AG04449 (cell line): Measurements from ENCODE around the gene PLAAT5.

ENCODE experiments used
- CTCF ChIA-PET: fragments of 350-600 bp; formaldehyde crosslinking; extraction: SDS; loops from one replicate; lab custom pipeline; 2021; ENCODE audit warnings: antibody characterized with exemption; lab: Yijun Ruan, JAX
- POLR2A ChIA-PET: fragments of 400-600, 350-600 bp; formaldehyde crosslinking; extraction: SDS; loops from one replicate; lab custom pipeline; 2020; ENCODE audit warnings: antibody characterized with exemption, inconsistent platforms; lab: Yijun Ruan, JAX
- DNase-seq: peaks from one replicate; pipeline ENCODE4 v3.0.0-alpha.2; 2010; ENCODE audit warnings: low read depth, low spot score
- H3K4me3 ChIP-seq: 2 replicates; pipeline ENCODE4 v1.5.1; 2011; ENCODE audit warnings: low read depth, mild to moderate bottlenecking, control low read depth, low read length
- CTCF ChIP-seq: IDR thresholded peaks from one replicate; pipeline ENCODE4 v1.5.1; 2011; ENCODE audit warnings: mild to moderate bottlenecking, moderate library complexity, low read length, control low read depth, inconsistent platforms; ENCODE audit not compliant: insufficient read depth; ENCODE audit errors: missing control alignments

Gene PLAAT5

GRCh38 chr11:63527667-63528066 is 36.7 kb upstream of the PLAAT5 start:
- TF ChIP-seq CTCF: no peak
- H3K4me3 ChIP-seq: no peak overlapping the region
- DNase-seq: no peak
- ChIA-PET POLR2A (no interaction called here), CTCF (no interaction called here)

GRCh38 chr11:63523151-63523550 is 32.2 kb upstream of the PLAAT5 start:
- no peak for DNase-seq
- ChIA-PET CTCF (no interaction called here), POLR2A (no interaction called here)
- H3K4me3 ChIP-seq: no peak overlapping the region
- TF ChIP-seq CTCF: no peak

- POLR2A ChIA-PET: no interaction called here
- CTCF ChIA-PET: no interaction called here
- TF ChIP-seq CTCF: no peak
- no peak overlapping the region for H3K4me3 ChIP-seq
- DNase-seq: no peak
These were observed 30.9 kb upstream of the PLAAT5 start for GRCh38 chr11:63521896-63522295.

- no peak overlapping the region for H3K4me3 ChIP-seq
- no peak for TF ChIP-seq CTCF
- ChIA-PET CTCF (interaction anchor here (1.9 kb wide), 1 partner anchor 10 kb away, joined by 6 read pairs; no protein-coding TSS in a partner anchor), POLR2A (no interaction called here)
- DNase-seq: no peak
These were observed 29.7 kb upstream of the PLAAT5 start for GRCh38 chr11:63520606-63521170.

- H3K4me3 ChIP-seq: no peak overlapping the region
- ChIA-PET CTCF (interaction anchor here (1.1 to 1.2 kb wide), 2 partner anchors 14 to 108 kb away, joined by 3 read pairs; no protein-coding TSS in a partner anchor), POLR2A (no interaction called here)
- peak; percentile 56 for DNase-seq
- TF ChIP-seq CTCF: no peak
These were observed 27.6 kb upstream of the PLAAT5 start for GRCh38 chr11:63518548-63518947.

GRCh38 chr11:63517156-63517555 is 26.2 kb upstream of the PLAAT5 start:
- POLR2A ChIA-PET: no interaction called here
- DNase-seq: no peak
- no peak for TF ChIP-seq CTCF
- CTCF ChIA-PET: no interaction called here
- H3K4me3 ChIP-seq: no peak overlapping the region
